Gastroesophageal sphincter (tissue), 3 donors: ENCODE measurements around the gene PDE6A.

Source experiments
- EP300 ChIP-seq: sonication (generic); formaldehyde crosslinking; IDR thresholded peaks from one replicate; pipeline ENCODE4 v1.6.1; 2017; ENCODE audit warnings: antibody characterized with exemption, mild to moderate bottlenecking
- POLR2A ChIP-seq, 2 donors: fragments of 450-650 bp; IDR thresholded peaks; one replicate each; pipeline ENCODE4 v1.6.1; 2017; ENCODE audit warnings: antibody characterized with exemption in 2 of 2, mild to moderate bottlenecking in 2 of 2, moderate library complexity in 1 of 2
- TF ChIP-seq, protein P1 (sequence below), 4 experiments: fragments of 200-600 bp in 2 of 4; fragments of 450-650 bp in 2 of 4; sonication (generic) in 1 of 4; IDR thresholded peaks; one replicate each; pipeline ENCODE4 v1.5.1; 2017 to 2019; ENCODE audit warnings: antibody characterized with exemption in 4 of 4, mild to moderate bottlenecking in 2 of 4, moderate library complexity in 2 of 4

DNA sequence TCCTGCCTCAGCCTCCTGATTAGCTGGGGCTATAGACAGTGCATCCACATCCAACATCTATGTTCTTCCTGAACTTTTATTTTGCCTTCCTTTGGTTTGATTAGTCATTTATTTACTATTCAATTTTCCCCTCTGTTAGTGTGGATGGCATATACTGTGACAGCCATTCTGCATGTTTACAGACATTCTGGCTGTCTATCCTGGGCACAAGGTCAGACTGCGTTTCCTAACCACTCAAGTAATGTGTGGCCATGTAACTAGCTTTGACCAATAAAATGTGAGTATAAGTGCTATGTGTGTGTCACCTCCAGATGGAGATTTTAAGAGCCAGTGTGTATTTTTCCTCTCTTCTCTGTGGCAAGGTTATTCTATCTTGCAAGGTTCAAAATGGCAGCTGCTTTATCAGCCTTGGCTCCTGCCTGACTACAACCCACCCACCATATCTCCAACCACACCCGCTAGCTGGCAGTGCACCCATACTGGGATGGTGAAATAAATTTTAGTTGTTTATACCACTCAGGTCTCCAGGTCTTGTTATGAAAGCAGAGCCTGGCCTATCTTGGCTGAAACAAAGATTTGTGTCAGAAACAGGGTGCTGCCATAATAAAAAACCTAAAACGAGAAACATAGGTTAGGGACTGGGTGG lies 32.2 kb downstream of the PDE6A start:
- TF ChIP-seq, protein P1, sequence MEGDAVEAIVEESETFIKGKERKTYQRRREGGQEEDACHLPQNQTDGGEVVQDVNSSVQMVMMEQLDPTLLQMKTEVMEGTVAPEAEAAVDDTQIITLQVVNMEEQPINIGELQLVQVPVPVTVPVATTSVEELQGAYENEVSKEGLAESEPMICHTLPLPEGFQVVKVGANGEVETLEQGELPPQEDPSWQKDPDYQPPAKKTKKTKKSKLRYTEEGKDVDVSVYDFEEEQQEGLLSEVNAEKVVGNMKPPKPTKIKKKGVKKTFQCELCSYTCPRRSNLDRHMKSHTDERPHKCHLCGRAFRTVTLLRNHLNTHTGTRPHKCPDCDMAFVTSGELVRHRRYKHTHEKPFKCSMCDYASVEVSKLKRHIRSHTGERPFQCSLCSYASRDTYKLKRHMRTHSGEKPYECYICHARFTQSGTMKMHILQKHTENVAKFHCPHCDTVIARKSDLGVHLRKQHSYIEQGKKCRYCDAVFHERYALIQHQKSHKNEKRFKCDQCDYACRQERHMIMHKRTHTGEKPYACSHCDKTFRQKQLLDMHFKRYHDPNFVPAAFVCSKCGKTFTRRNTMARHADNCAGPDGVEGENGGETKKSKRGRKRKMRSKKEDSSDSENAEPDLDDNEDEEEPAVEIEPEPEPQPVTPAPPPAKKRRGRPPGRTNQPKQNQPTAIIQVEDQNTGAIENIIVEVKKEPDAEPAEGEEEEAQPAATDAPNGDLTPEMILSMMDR (IDR thresholded peaks at IDR 0.05) = no peak
- TF ChIP-seq POLR2A (IDR thresholded peaks at IDR 0.05) (no peak), EP300 (no peak)
